Measurements from ENCODE around the gene ADAMTS3.

DNA sequence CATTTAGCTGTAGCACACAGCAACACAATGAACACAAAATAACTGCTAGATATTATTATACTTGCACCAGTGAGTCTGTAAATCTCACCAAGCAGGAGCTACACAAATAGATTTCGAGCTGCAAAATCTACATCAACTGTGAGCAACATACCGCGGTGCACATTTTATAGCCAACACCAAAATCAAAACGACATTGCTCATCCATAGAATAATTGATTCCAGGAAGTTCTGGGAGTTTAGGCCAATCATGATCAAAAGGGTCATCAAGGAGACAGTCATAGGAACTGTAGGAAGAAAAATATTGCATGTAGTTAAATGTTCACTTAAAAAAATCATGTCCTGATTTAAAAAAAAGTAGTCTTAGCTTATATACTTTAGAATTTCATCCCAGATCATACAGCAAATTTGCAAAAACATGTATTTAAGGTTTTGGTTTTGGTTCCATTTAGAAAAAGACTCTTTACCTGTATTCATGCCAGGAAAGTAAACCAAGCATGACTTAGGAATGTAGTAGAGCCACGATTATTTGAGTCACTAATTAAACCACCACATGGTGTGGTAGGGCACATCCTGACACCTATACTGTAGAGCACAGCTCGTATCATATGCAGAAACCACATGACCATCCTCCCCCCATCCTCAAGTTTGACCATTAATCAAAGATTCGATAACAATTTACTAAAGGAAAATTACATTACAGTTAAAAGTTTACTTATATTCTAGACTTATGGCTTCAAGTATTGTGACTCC, 250.4 kb downstream of the ADAMTS3 start:
- TF ChIP-seq DMAP1 (CRISPR knock-in tag; IDR thresholded peaks at IDR 0.05): no peak
- TF ChIP-seq FOXK2 (IDR thresholded peaks at IDR 0.05): no peak
- no peak for TF ChIP-seq KLF6 (CRISPR knock-in tag; IDR thresholded peaks at IDR 0.05)
- TF ChIP-seq CBFB (CRISPR knock-in tag; IDR thresholded peaks at IDR 0.05): no peak
- TF ChIP-seq, protein P1, sequence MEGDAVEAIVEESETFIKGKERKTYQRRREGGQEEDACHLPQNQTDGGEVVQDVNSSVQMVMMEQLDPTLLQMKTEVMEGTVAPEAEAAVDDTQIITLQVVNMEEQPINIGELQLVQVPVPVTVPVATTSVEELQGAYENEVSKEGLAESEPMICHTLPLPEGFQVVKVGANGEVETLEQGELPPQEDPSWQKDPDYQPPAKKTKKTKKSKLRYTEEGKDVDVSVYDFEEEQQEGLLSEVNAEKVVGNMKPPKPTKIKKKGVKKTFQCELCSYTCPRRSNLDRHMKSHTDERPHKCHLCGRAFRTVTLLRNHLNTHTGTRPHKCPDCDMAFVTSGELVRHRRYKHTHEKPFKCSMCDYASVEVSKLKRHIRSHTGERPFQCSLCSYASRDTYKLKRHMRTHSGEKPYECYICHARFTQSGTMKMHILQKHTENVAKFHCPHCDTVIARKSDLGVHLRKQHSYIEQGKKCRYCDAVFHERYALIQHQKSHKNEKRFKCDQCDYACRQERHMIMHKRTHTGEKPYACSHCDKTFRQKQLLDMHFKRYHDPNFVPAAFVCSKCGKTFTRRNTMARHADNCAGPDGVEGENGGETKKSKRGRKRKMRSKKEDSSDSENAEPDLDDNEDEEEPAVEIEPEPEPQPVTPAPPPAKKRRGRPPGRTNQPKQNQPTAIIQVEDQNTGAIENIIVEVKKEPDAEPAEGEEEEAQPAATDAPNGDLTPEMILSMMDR (CRISPR knock-in tag; IDR thresholded peaks at IDR 0.05): no peak
- TF ChIP-seq POLR2A (IDR thresholded peaks at IDR 0.05; ENCODE audit: insufficient read depth in 1 of 2, low read depth in 2 of 2, low read length in 2 of 2): no peak
- TF ChIP-seq RELA (CRISPR knock-in tag; IDR thresholded peaks at IDR 0.05): no peak
- no peak for TF ChIP-seq ZNF615 (CRISPR knock-in tag; IDR thresholded peaks at IDR 0.05; ENCODE audit: borderline replicate concordance)
- TF ChIP-seq, protein P2, sequence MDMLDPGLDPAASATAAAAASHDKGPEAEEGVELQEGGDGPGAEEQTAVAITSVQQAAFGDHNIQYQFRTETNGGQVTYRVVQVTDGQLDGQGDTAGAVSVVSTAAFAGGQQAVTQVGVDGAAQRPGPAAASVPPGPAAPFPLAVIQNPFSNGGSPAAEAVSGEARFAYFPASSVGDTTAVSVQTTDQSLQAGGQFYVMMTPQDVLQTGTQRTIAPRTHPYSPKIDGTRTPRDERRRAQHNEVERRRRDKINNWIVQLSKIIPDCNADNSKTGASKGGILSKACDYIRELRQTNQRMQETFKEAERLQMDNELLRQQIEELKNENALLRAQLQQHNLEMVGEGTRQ (IDR thresholded peaks at IDR 0.05; ENCODE audit: low read depth, low read length): no peak
- TF ChIP-seq, protein P2 (CRISPR knock-in tag; IDR thresholded peaks at IDR 0.05; ENCODE audit: borderline replicate concordance): no peak
- no peak for TF ChIP-seq ZNF44 (CRISPR knock-in tag; IDR thresholded peaks at IDR 0.05)
- TF ChIP-seq, protein P3, sequence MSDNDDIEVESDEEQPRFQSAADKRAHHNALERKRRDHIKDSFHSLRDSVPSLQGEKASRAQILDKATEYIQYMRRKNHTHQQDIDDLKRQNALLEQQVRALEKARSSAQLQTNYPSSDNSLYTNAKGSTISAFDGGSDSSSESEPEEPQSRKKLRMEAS (IDR thresholded peaks at IDR 0.05): no peak
- TF ChIP-seq, protein P4, sequence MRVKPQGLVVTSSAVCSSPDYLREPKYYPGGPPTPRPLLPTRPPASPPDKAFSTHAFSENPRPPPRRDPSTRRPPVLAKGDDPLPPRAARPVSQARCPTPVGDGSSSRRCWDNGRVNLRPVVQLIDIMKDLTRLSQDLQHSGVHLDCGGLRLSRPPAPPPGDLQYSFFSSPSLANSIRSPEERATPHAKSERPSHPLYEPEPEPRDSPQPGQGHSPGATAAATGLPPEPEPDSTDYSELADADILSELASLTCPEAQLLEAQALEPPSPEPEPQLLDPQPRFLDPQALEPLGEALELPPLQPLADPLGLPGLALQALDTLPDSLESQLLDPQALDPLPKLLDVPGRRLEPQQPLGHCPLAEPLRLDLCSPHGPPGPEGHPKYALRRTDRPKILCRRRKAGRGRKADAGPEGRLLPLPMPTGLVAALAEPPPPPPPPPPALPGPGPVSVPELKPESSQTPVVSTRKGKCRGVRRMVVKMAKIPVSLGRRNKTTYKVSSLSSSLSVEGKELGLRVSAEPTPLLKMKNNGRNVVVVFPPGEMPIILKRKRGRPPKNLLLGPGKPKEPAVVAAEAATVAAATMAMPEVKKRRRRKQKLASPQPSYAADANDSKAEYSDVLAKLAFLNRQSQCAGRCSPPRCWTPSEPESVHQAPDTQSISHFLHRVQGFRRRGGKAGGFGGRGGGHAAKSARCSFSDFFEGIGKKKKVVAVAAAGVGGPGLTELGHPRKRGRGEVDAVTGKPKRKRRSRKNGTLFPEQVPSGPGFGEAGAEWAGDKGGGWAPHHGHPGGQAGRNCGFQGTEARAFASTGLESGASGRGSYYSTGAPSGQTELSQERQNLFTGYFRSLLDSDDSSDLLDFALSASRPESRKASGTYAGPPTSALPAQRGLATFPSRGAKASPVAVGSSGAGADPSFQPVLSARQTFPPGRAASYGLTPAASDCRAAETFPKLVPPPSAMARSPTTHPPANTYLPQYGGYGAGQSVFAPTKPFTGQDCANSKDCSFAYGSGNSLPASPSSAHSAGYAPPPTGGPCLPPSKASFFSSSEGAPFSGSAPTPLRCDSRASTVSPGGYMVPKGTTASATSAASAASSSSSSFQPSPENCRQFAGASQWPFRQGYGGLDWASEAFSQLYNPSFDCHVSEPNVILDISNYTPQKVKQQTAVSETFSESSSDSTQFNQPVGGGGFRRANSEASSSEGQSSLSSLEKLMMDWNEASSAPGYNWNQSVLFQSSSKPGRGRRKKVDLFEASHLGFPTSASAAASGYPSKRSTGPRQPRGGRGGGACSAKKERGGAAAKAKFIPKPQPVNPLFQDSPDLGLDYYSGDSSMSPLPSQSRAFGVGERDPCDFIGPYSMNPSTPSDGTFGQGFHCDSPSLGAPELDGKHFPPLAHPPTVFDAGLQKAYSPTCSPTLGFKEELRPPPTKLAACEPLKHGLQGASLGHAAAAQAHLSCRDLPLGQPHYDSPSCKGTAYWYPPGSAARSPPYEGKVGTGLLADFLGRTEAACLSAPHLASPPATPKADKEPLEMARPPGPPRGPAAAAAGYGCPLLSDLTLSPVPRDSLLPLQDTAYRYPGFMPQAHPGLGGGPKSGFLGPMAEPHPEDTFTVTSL (CRISPR knock-in tag; IDR thresholded peaks at IDR 0.05; ENCODE audit: borderline replicate concordance): no peak
- no peak for TF ChIP-seq HMG20B (CRISPR knock-in tag; conservative IDR thresholded peaks at IDR 0.05)

All from HepG2 (cell line).